GM21717 (cell line): ENCODE data around the gene CRHBP.
"Not testable (repeated sequence)": the region's sequence is repeated elsewhere in the genome, so short reads cannot be mapped to it uniquely, and the experiment has no call there.

Experiments
- ATAC-seq: cut with Tn5 transposase; IDR thresholded peaks from one replicate; pipeline ENCODE4 v1.9.1; 2021; ENCODE audit warnings: mild to moderate bottlenecking, moderate library complexity; ENCODE audit not compliant: unreplicated experiment

Gene CRHBP

DNA sequence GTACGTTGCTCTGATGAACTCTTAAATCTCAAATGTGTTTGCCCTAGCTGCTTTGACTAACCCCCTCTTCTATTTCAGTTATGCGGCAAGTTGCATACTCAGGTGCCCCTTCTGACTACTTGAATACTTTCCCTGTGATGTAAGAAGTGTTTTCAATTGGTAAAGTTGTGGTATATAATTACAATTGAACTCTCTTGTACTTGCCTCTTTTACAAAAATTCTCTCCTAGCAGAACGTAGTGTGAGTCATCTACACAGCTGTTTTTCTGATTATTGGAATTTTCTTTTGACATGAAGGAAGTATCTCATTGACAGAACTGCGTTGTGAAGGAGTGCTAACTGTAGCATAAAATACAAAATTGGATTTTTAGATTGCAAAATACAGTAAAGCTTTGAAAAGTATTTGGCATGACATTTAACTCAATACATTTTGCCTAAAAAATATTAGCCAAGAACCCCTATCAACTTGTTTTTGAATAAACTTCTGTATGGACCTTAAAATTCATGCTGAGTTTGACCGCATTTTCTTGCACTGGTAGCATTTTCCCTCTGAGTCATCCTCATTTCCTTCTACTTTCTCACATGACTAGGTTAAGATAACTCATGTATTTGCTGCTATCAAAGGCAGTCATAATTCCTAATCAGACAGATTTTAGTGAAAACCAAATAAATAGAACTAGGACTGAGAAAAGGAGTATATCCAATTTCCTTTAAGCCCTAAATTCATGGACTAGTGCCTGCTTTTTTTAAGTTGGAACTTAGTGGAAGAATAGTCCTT lies 6.3 kb downstream of the CRHBP start:
- no peak for ATAC-seq

DNA sequence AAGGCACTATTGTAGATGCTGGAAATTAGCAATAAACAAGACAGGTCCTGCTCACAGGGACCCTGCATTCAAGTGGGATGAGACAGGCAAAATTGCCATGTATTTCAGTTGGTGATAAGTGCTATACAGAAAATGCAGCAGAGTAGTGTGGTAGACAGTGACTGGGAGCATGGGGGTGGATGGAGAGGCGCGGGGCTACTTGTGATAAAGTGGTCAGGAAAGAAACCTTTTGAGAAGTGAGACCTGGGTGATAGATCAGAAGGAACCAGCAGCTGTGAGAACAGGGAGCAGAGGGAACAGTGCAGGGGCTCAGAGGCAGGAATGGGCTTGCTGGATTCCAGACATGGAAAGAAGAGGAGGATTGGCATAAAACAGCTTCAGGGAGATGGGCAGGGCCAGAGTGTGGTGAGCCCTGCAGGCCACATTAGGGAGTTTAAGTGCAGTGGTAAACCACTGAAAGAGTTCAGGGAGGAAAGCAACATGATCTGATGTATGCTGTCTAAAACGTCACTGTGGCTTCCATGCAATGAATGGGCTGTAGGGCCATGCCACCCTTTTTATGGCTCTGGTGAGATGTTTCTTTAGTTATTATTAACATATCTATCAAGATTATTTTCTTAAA lies 7.3 kb downstream of the CRHBP start:
- peak; percentile 82 for ATAC-seq

DNA sequence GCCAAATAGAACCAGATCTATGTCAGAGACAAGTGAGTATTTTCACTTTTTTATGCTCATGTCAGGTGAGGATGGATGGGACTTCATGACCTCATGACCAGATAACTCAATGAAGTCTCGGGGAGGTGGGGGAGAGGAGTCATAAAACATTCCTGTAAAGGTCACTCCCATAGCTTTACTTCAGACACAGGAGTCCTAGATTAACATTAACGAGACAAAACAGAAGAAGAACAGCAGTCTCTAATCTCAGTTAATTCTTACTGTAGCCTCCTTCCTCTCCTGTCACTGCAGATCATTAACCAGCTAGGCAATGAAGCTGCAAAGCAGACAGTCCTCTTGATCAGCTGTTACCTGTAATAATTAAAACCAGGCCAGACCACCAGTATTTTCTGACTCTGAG lies 11.2 kb downstream of the CRHBP start:
- ATAC-seq = no peak

DNA sequence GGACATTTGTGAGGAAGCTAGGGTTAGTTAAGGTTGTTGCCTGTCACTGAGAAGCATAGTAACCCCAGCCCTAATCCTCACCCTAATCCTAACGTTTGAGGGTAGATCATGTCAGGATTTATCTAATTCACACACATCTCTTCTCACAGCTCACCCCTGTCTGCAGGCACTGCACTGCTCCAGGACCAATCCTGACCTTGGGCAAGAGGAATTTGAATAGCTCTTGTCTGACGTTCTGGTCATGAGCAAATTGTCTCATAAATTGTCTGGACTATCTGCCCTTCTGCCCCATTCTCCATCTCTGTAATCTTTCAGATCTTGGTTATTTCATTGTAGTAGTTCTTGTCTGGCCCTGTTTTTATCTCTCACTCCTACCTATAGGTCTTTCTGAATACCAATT lies 18.7 kb downstream of the CRHBP start:
- ATAC-seq = no peak

DNA sequence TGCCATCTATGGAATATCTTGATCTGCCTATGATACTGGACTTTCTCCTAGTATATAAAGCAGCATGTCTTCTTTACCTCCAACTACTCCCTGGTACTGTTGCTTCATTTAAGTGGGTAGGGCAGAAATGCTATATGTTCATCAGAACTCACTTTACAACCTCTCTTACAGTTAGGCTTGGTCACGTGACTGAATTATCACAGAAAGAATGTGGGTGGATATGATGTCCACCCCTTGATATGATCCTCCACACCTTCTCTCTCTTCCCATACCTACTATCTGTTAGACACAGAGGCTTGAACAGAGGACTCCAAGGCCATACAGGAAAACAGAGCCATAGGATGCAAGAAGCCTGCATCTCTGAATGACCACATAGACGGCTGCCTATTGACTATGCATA lies 19.8 kb downstream of the CRHBP start:
- ATAC-seq = no peak

DNA sequence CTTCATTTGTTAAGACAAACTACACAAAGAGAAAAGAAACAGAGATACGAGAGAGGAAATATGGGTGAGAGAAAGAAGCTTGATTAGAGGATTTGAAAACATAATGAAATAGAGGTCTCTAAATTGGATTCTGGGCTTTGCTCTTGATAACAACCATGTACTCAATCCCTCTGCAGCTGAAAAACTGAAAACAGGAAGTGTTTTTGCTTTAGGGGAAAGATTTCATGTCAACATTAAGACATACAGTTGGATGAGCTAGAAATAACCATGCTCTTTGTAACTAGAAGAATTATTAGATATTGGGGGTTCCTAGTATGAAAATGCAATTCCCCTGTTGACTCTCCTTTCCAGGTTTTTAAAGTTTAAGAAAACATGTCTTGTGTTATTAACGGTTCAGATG lies 21.9 kb downstream of the CRHBP start:
- ATAC-seq = no peak

DNA sequence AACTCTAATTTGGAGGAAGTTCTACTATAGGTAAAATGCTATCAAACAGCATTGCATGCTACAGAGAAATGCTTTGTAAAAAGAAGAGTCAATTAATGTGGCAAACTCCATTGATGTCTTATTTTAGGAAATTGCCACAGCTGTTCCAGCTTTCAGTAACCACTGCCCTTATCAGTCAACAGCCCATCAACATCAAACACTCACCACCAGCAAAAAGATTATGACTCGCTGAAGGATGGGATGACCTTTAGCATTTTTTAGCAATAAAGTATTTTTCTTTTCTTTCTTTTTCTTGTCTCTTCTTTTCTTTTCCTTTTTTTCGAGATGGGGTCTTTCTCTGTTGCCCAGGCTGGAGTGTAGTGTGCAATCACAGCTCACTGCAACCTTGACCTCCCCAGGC lies 26.0 kb downstream of the CRHBP start:
- ATAC-seq = no peak

DNA sequence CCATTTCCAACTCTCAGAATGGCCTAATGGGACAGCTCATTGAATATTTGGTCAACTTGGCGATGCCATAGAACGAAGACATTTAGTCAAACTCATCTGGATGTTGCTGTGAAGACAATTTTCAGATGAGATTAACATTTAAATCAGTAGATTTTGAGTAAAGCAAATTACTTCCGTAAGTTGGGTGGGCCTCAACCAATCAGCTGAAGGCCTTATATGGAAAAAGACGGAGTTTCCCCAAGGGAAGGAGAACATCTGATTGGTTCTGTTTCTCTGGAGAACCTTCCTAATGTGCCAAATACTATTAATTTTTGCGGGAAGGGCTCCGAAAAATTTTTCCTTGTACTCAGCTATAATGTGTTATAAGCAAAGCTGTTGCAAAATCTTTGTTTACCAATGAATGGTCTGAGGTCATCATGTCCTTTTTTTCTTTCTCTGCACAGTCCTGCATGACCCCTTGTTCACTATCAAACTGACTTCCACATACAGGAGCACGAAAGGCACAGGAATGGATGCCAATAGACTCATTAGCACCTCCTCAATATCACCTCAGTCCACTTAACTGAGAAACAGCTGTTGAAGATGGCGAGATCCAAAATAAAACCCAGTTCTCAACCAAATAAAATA lies 27.8 kb downstream of the CRHBP start:
- ATAC-seq = no peak

DNA sequence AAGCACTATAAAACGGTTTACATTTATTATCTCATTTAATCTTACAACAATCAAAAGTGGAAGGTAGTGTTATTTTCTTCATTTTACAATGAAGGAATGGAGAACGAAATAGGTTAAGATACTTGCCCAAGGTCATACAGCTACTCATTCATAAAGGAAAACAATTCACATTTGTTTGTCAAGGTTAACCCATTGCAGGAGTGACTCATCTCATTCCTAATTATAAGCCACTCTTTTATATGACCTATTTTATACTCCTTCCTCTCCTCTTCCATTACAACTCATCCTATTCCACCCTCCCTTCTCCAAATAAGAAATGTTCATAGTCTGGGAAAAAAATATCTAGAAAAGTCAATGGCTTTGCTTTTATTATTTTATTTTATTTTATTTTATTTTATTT lies 29.6 kb downstream of the CRHBP start:
- no peak for ATAC-seq

DNA sequence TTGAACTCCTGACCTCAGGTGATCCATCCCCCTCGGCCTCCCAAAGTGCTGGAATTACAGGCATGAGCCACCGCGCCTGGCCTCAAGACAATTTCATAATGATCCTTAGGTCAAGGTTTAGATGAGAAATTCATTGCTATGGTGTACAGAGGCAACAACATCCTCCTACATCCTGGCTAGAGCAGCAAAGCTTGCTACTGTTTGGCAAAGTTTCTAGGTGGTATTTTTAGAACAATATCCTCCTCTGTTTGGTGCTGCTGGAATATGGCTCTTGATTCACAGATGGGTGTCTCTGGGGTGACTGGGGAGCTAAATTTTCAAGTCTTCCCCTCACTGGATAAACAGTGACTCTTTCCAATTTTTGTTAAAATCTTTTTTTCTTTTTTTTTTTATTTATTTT lies 30.6 kb downstream of the CRHBP start:
- ATAC-seq = no peak

DNA sequence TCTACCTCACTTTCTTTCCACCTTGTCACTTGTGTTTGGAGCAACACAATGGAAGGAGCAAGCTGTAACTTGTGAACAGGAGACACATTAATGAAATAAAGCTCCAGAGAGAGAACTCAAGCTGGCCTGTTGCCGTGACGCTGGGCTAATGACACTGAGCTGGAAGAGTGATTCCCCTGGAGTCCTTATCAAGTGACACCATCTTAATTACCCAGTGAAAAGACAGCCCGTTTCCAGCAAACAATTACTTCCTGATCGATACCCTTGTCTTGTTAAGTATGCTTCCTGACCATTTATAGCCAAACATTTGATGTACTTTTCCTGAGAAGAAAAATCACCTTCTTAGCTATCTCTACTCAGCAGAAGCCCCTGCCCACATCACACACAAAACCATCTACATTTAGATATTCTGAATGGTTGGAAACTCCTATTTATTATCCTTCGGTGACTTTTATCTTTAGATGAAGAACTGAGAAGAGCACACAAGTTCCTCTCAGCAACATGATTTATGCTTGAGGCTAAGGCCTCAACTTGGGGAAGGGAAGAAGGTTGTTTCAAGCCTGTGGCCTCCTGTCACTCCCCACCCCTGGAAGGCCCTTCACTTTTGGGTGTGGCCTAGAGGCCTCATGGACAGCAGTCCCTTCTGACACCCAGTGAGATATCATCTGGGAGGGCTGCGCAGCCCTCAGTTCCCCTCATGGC lies 34.1 kb downstream of the CRHBP start:
- ATAC-seq = no peak

DNA sequence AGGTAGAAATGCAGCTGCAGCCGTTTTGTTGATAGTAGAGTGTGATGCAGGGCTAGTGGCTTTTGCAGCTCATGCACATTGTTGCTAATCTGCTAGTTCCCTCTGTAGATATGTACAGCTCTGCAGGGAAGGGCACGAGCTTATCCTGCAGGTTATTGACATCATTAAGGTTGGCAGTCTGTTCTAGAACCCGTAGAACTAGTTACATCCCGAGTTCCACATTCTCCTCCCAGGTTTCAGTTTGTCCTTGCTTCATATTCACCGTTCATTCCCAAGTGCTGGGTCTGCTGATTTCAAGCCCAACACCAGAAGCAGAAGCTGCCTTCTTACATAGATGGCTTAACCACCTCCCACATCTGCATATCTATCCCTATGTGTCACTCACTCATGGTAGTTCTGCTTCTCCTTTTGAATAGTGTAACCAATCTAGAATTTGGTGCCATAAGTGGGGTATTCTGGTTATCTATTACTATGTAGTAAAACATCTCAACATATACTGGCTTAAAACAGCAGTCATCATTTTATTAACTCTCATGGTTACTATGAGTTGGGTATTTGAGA lies 38.1 kb downstream of the CRHBP start:
- ATAC-seq = no peak

DNA sequence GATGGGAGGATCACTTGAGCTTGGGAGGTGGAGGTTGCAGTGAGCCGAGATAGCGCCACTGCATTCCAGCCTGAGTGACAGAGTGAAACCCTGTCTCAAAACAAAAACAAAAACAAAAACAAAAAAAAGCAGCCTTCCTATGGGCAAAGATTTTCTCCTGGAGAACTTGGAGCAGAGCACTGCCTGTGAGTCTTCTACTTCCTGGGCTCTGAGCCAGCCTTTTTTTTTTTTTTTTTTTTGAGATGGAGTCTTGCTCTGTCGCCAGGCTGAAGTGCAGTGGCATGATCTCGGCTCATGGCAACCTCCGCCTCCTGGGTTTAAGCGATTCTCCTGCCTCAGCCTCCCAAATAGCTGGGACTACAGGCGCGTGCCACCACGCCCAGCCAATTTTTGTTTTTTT lies 40.6 kb downstream of the CRHBP start:
- ATAC-seq = not testable (repeated sequence)

DNA sequence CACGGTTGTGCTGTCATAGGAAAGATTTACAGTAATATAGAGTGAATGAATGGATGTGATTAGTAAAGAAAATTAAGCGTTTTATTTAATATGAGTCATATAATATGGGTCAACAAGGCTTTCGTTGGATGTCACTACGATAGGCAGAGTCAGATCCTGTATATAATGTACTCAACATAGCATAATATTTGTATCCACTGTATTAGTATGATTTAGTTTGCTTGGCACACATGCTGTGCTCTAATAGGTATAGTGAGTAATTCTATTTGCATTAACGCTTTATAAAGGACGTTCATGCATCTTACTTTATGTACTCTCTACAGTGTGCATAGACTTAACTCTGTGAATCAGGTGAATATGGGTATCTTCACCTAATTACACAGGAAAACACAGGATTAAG lies 41.5 kb downstream of the CRHBP start:
- no peak for ATAC-seq

DNA sequence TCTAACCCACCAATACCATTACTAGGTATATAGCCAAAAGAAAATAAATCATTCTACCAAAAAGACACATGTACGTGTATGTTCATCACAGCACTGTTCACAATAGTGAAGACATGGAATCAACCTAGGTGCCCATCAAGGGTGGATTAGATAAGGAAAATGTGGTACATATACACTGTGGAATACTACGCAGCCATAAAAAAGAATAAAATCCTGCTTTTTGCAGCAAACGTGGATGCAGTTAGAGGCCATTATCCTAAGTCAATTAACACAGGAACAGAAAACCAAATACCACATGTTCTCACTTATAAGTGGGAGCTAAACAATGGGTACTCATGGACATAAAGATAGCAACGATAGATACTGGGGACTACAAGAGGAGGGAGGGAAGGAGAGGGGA lies 45.4 kb downstream of the CRHBP start:
- ATAC-seq = not testable (repeated sequence)

DNA sequence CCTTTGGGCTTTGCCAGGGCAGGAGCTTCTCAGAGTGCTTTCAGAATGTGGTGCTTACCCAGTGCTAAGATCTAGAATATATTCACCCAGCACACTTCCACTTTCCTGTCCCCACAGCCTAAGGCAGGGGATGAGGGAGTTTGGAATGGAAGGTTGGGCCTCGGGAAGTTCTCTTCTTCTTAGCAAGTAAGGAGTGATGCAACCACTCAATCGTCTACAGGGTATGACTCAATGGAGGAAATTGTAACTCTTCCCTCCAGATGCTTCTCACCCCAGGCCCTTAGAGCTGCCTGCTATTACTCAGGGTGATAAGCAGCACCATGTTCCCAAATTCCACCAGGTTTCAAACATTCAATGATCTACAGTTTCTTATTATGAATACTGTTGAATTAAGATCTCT lies 46.6 kb downstream of the CRHBP start:
- no peak for ATAC-seq

DNA sequence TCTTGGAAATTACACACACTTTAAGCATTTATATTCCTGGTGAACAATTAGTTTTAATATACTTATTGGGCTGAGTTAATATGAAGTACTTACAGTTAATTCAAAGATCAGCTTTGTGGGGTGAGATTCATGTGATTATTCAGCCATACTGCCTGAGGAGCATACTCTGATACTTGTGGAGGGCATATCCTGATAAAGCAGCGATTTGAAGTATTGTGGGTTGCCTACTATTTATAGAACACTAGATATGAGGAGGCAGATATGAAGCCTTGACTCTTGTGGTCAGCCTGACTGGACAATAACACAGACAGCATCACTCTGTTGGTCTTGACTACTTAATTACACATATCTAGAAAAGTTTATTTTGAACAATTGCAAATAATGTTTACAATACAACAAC lies 50.4 kb downstream of the CRHBP start:
- ATAC-seq = no peak

DNA sequence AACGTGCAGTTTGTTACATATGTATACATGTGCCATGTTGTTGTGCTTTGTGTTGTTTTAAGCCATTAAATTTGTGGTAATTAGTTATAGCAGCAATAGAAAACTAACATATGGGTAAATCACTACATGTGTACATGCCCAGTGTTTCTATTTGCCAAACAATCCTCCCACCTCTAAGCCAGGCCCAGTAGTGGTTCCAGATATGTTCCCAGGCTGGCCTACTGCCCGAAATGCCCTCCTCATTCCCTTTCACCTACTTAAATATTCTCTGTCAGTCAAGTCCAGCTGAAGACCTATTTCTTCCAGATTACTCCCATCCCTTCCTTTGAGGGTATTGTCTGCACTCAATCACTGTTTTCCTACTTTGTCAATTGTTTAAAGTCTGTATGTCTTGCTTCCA lies 53.3 kb downstream of the CRHBP start:
- no peak for ATAC-seq

DNA sequence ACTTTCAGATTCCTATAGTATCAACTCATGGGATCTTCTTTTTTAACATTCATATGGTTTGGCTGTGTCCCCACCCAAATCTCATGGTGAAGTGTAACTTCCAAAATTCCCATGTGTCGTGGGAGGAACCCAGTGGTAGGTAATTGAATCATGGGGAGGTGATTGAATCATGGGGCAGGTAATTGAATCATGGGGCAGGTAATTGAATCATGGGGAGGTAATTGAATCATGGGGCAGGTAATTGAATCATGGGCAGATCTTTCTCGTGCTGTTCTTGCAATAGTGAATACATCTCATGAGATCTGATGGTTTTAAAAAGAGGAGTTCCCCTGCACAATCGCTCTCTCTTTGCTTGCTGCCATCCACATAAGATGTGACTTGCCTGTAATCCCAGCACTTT lies 55.6 kb downstream of the CRHBP start:
- no peak for ATAC-seq

DNA sequence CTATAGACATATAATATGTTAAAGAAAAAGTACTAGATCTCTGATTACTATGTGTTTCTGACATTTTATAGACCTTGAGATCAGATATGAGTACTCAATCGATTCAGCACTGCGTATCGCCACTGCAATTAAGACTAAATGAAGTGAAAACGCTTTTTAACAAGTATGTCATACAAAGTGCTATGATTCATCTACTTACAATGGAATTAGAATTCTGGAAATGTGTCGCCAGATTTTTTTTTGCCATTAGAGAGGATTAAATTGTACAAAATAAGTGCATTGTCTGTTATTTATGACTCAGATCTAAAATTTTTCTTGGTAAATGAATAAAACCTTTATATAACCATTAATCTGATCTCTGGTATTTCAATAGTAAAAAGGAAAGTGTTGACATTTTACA lies 57.4 kb downstream of the CRHBP start:
- no peak for ATAC-seq

DNA sequence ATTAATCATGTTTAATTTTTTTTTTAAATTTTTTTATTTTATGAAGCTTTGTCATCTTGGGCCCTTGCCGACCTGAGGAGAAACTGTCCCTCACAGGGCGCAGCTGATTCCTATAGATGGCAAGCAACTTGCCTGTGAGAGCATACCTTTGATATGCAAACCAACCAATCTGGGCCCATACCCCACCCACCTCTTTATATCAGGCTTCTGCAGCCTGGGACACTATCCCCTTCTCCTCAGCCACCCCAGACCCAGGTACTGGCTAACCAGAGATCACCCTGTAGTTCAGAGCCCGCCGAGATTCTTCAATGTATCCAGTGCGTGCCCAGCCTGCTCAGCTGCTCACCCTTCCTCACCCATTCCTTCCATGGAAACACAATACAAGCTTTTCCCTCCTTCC lies 58.7 kb downstream of the CRHBP start:
- ATAC-seq = no peak
